ENCODE results near the gene PPP2R2B.

DNA sequence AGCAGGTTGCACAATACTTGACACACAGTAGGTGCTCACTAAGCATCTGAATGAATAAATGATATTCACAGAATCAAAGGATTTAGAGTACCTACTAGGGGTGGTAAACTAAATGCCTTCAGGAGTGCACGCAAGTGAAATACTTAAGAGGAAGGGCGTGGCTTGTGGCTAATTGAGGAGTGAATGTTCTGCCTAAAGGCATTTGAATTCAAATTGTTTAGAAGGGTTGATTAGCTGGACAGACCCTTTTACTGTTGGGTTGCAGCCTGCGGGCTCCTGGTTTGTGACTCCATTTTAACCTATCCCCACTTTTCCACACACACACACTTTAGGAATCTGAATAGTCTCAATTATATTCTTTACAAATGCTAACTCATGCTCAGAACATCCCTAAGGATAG is 63.1 kb downstream of the PPP2R2B start:
- TF ChIP-seq, protein P1, sequence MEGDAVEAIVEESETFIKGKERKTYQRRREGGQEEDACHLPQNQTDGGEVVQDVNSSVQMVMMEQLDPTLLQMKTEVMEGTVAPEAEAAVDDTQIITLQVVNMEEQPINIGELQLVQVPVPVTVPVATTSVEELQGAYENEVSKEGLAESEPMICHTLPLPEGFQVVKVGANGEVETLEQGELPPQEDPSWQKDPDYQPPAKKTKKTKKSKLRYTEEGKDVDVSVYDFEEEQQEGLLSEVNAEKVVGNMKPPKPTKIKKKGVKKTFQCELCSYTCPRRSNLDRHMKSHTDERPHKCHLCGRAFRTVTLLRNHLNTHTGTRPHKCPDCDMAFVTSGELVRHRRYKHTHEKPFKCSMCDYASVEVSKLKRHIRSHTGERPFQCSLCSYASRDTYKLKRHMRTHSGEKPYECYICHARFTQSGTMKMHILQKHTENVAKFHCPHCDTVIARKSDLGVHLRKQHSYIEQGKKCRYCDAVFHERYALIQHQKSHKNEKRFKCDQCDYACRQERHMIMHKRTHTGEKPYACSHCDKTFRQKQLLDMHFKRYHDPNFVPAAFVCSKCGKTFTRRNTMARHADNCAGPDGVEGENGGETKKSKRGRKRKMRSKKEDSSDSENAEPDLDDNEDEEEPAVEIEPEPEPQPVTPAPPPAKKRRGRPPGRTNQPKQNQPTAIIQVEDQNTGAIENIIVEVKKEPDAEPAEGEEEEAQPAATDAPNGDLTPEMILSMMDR (optimal IDR thresholded peaks at IDR 0.05 in 1 of 3, IDR thresholded peaks at IDR 0.05 in 1 of 3, conservative IDR thresholded peaks at IDR 0.05 in 1 of 3; ENCODE audit: extremely low read depth in 1 of 3, insufficient read depth in 2 of 3, low read length in 3 of 3), result no peak
- no peak for TF ChIP-seq EZH2 (IDR thresholded peaks at IDR 0.05; ENCODE audit: low read length)
